Loucy (cell line): ENCODE results near the gene EXD3.

Experiments used
- H2AFZ ChIP-seq: fragments of 200-600 bp; sonication (generic); 2 replicates; pipeline ENCODE4 v1.6.0; 2016; ENCODE audit warnings: antibody characterized with exemption, mild to moderate bottlenecking, low read length, moderate library complexity
- H3F3A ChIP-seq: fragments of 200-600 bp; 2 replicates; pipeline ENCODE4 v1.6.0; 2016; ENCODE audit warnings: antibody characterized with exemption, low read depth, mild to moderate bottlenecking
- H3K27me3 ChIP-seq: fragments of 200-600 bp; sonication (generic); 2 replicates; pipeline ENCODE4 v1.6.1; 2014; ENCODE audit warnings: low read length, mild to moderate bottlenecking; ENCODE audit not compliant: insufficient read depth, poor library complexity, severe bottlenecking
- H3K36me3 ChIP-seq: fragments of 200-600 bp; sonication (generic); 2 replicates; pipeline ENCODE4 v1.6.1; 2016; ENCODE audit warnings: low read length; ENCODE audit not compliant: insufficient read depth
- H3K4me1 ChIP-seq: fragments of 200-600 bp; sonication (generic); 2 replicates; pipeline ENCODE4 v1.5.1; 2014; ENCODE audit warnings: low read length, mild to moderate bottlenecking; ENCODE audit not compliant: insufficient read depth, poor library complexity, severe bottlenecking
- H3K4me2 ChIP-seq: fragments of 200-600 bp; sonication (generic); 2 replicates; pipeline ENCODE4 v1.6.0; 2014; ENCODE audit warnings: antibody characterized with exemption, low read length, low read depth, mild to moderate bottlenecking; ENCODE audit not compliant: poor library complexity, severe bottlenecking
- H3K4me3 ChIP-seq: fragments of 200-600 bp; sonication (generic); 2 replicates; pipeline ENCODE4 v1.5.1; 2014; ENCODE audit warnings: low read length, mild to moderate bottlenecking, mixed read lengths; ENCODE audit not compliant: poor library complexity, severe bottlenecking
- H3K79me2 ChIP-seq: fragments of 200-600 bp; sonication (generic); 2 replicates; pipeline ENCODE4 v1.6.1; 2014; ENCODE audit warnings: low read length; ENCODE audit not compliant: insufficient read depth
- H3K9ac ChIP-seq: fragments of 200-600 bp; sonication (generic); 2 replicates; pipeline ENCODE4 v1.6.0; 2014; ENCODE audit warnings: mild to moderate bottlenecking, low read depth, low read length, moderate library complexity; ENCODE audit not compliant: poor library complexity, severe bottlenecking
- H3K9me2 ChIP-seq: fragments of 200-600 bp; sonication (generic); replicated peaks from 2 replicates; pipeline ENCODE4 v1.6.1; 2016; ENCODE audit warnings: low read depth, low read length, mixed read lengths
- H3K9me3 ChIP-seq: fragments of 200-600 bp; sonication (generic); 2 replicates; pipeline ENCODE4 v1.6.1; 2014; ENCODE audit warnings: mild to moderate bottlenecking, antibody characterized with exemption, low read length, low read depth; ENCODE audit not compliant: insufficient read depth
- H4K20me1 ChIP-seq: fragments of 200-600 bp; sonication (generic); 2 replicates; pipeline ENCODE4 v1.6.0; 2014; ENCODE audit warnings: antibody characterized with exemption, low read length, mild to moderate bottlenecking; ENCODE audit not compliant: insufficient read depth, poor library complexity, severe bottlenecking
- EZH2phosphoT487 ChIP-seq: fragments of 200-600 bp; IDR thresholded peaks from 2 replicates; pipeline ENCODE4 v1.6.1; 2018; ENCODE audit warnings: antibody characterized with exemption, mild to moderate bottlenecking, moderate library complexity, borderline replicate concordance
- TF ChIP-seq, protein P1 (sequence below): fragments of 200-600 bp; sonication (generic); conservative IDR thresholded peaks from 2 replicates; pipeline ENCODE4 v1.5.1; 2014; ENCODE audit warnings: mild to moderate bottlenecking, antibody characterized with exemption, low read length

The EXD3 gene

GRCh38 chr9:137445275-137445807 is 22.4 kb upstream of the EXD3 start:
- Histone ChIP-seq H3K4me3 (no peak overlapping the region), H3K4me1 (peaks cover 12% of the 10 kb centered on the region), H3K79me2 (no peaks in the 10 kb centered on the region), H3K4me2 (no peak overlapping the region), H3K36me3 (no peaks in the 10 kb centered on the region), H3K27me3 (no peaks in the 10 kb centered on the region), H3K9ac (no peak overlapping the region), H3F3A (no peaks in the 10 kb centered on the region), H3K9me3 (no peaks in the 10 kb centered on the region), H4K20me1 (no peaks in the 10 kb centered on the region), H2AFZ (peak overlapping the region; percentile 23; the same call in 1 of the 2 replicates), H3K9me2 (no peaks in the 10 kb centered on the region)
- TF ChIP-seq, protein P1, sequence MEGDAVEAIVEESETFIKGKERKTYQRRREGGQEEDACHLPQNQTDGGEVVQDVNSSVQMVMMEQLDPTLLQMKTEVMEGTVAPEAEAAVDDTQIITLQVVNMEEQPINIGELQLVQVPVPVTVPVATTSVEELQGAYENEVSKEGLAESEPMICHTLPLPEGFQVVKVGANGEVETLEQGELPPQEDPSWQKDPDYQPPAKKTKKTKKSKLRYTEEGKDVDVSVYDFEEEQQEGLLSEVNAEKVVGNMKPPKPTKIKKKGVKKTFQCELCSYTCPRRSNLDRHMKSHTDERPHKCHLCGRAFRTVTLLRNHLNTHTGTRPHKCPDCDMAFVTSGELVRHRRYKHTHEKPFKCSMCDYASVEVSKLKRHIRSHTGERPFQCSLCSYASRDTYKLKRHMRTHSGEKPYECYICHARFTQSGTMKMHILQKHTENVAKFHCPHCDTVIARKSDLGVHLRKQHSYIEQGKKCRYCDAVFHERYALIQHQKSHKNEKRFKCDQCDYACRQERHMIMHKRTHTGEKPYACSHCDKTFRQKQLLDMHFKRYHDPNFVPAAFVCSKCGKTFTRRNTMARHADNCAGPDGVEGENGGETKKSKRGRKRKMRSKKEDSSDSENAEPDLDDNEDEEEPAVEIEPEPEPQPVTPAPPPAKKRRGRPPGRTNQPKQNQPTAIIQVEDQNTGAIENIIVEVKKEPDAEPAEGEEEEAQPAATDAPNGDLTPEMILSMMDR = peak; percentile 86
- TF ChIP-seq EZH2phosphoT487 = no peak

GRCh38 chr9:137444106-137444790 is 21.3 kb upstream of the EXD3 start:
- H3K27me3 ChIP-seq = no peaks in the 10 kb centered on the region
- no peaks in the 10 kb centered on the region for H3K9me2 ChIP-seq
- H3K36me3 ChIP-seq = no peaks in the 10 kb centered on the region
- H3K4me2 ChIP-seq = no peak overlapping the region
- H2AFZ ChIP-seq = no peak overlapping the region
- no peaks in the 10 kb centered on the region for H3F3A ChIP-seq
- H3K79me2 ChIP-seq = no peaks in the 10 kb centered on the region
- no peaks in the 10 kb centered on the region for H3K9me3 ChIP-seq
- TF ChIP-seq, protein P1 = no peak
- no peak for TF ChIP-seq EZH2phosphoT487
- H3K4me1 ChIP-seq = peaks cover 6% of the 10 kb centered on the region
- no peaks in the 10 kb centered on the region for H4K20me1 ChIP-seq
- no peak overlapping the region for H3K4me3 ChIP-seq
- no peak overlapping the region for H3K9ac ChIP-seq

GRCh38 chr9:137441935-137442321 is 19.0 kb upstream of the EXD3 start:
- no peak overlapping the region for H2AFZ ChIP-seq
- no peaks in the 10 kb centered on the region for H3K79me2 ChIP-seq
- H3K4me3 ChIP-seq = no peak overlapping the region
- H3K9ac ChIP-seq = no peak overlapping the region
- no peak for TF ChIP-seq EZH2phosphoT487
- TF ChIP-seq, protein P1 = no peak
- H3K4me2 ChIP-seq = no peak overlapping the region
- H3F3A ChIP-seq = no peaks in the 10 kb centered on the region
- no peaks in the 10 kb centered on the region for H3K27me3 ChIP-seq
- no peaks in the 10 kb centered on the region for H3K9me2 ChIP-seq
- no peaks in the 10 kb centered on the region for H4K20me1 ChIP-seq
- peaks cover 6% of the 10 kb centered on the region for H3K4me1 ChIP-seq
- no peaks in the 10 kb centered on the region; the same call in 1 of the 2 replicates for H3K9me3 ChIP-seq
- no peaks in the 10 kb centered on the region for H3K36me3 ChIP-seq
